Endodermal cell (in vitro differentiated cells): ENCODE results near the gene CAV3. TPM values are rescaled to one million over a fixed set of nuclear protein-coding genes. Genes with fewer than 3 reads are reported as not detected.

ENCODE experiments used
- DNase-seq: peaks from one replicate; pipeline ENCODE4 v3.0.0-alpha.2; 2017
- H3K27ac ChIP-seq: 2 replicates; pipeline ENCODE4 v1.5.1; 2013; ENCODE audit warnings: mild to moderate bottlenecking, low read depth, low read length, moderate library complexity
- H3K27me3 ChIP-seq: 2 replicates; pipeline ENCODE4 v1.6.1; 2013; ENCODE audit warnings: mild to moderate bottlenecking, low read length, moderate library complexity; ENCODE audit not compliant: insufficient read depth, control insufficient read depth, poor library complexity, severe bottlenecking
- H3K36me3 ChIP-seq: 2 replicates; pipeline ENCODE4 v1.7.0; 2013; ENCODE audit warnings: mild to moderate bottlenecking, low read length, moderate library complexity; ENCODE audit not compliant: control insufficient read depth, insufficient read depth
- H3K4me1 ChIP-seq: one replicate; pipeline ENCODE4 v1.7.0; 2013; ENCODE audit warnings: low read length; ENCODE audit not compliant: control insufficient read depth, insufficient read depth
- H3K4me3 ChIP-seq: 2 replicates; pipeline ENCODE4 v1.5.1; 2013; ENCODE audit warnings: mild to moderate bottlenecking, low read length, moderate library complexity
- H3K9ac ChIP-seq: 2 replicates; pipeline ENCODE4 v1.6.1; 2013; ENCODE audit warnings: mild to moderate bottlenecking, low read length, moderate library complexity; ENCODE audit not compliant: poor library complexity, severe bottlenecking; ENCODE audit errors: extremely low read depth
- H3K9me3 ChIP-seq: 2 replicates; pipeline ENCODE4 v1.6.1; 2013; ENCODE audit warnings: mild to moderate bottlenecking, low read length, moderate library complexity; ENCODE audit not compliant: control insufficient read depth
- H3K27ac Mint-ChIP-seq: 2 replicates; pipeline ENCODE4 v1.8.0; 2020; ENCODE audit warnings: mixed read lengths
- H3K27me3 Mint-ChIP-seq: 2 replicates; pipeline ENCODE4 v1.8.0; 2021; ENCODE audit warnings: mild to moderate bottlenecking, mixed read lengths; ENCODE audit not compliant: insufficient read depth
- H3K36me3 Mint-ChIP-seq: 2 replicates; pipeline ENCODE4 v1.8.0; 2020; ENCODE audit warnings: low read depth, mixed read lengths
- H3K4me1 Mint-ChIP-seq: 2 replicates; pipeline ENCODE4 v1.8.0; 2020; ENCODE audit warnings: mixed read lengths
- H3K4me3 Mint-ChIP-seq: 2 replicates; pipeline ENCODE4 v1.8.0; 2020; ENCODE audit warnings: mild to moderate bottlenecking, moderate library complexity, mixed read lengths
- H3K9me3 Mint-ChIP-seq: 2 replicates; pipeline ENCODE4 v1.8.0; 2020; ENCODE audit warnings: mild to moderate bottlenecking, mixed read lengths
- CTCF ChIP-seq: fragments of 200-600 bp; sonication (generic); conservative IDR thresholded peaks from 2 replicates; pipeline ENCODE4 v1.5.0; 2021; ENCODE audit warnings: antibody characterized with exemption, mild to moderate bottlenecking
- WGBS, 2 experiments: methylation state at CpG; one replicate each; pipeline versions ENCODE4 v1.1.5 to v1.1.7; 2013; ENCODE audit warnings: missing lambda C conversion rate in 2 of 2, mixed read lengths in 1 of 2; ENCODE audit not compliant: insufficient coverage in 1 of 2, insufficient read length in 1 of 2; 5-methylcytosine and 5-hydroxymethylcytosine counted together
- total RNA-seq, 2 donors: library from RNA; stranded (reverse); fragmentation: NEBNext Ultra II Directional in 1 of 2; extraction: Animal tissue kit (Norgen Biotek cat#: 25700) in 1 of 2; gene quantifications; 2 replicates in 1 of 2; 3 replicates in 1 of 2; pipeline ENCODE4 v1.2.1, GENCODE V29; 2021

Gene CAV3
- total RNA-seq, 2 donors from 2014 or later, result not detected

- DNase-seq, result peak; percentile 7
- peaks cover 1% of the 10 kb centered on the region for H3K4me1 ChIP-seq
- no peak overlapping the region for H3K27ac ChIP-seq
- Mint-ChIP-seq H3K4me1 (peaks cover 8% of the 10 kb centered on the region), H3K36me3 (no peaks in the 10 kb centered on the region), H3K9me3 (no peaks in the 10 kb centered on the region), H3K27me3 (peaks cover 57% of the 10 kb centered on the region), H3K4me3 (no peak overlapping the region), H3K27ac (no peak overlapping the region)
- H3K4me3 ChIP-seq, result no peak overlapping the region
- 88 to 96% methylated on average over 3 to 6 of the region's 6 CpGs for WGBS, 2 experiments
- no peak for TF ChIP-seq CTCF
- no peaks in the 10 kb centered on the region for H3K9me3 ChIP-seq
- peaks cover 34% of the 10 kb centered on the region for H3K27me3 ChIP-seq
- no peak overlapping the region for H3K9ac ChIP-seq
- no peaks in the 10 kb centered on the region for H3K36me3 ChIP-seq
Measured at GRCh38 chr3:8764528-8764927, 30.9 kb downstream of the CAV3 start.

GRCh38 chr3:8765528-8765927, 31.9 kb downstream of the CAV3 start:
- no peaks in the 10 kb centered on the region for H3K36me3 Mint-ChIP-seq
- Histone ChIP-seq H3K9me3 (no peaks in the 10 kb centered on the region), H3K27me3 (peaks cover 34% of the 10 kb centered on the region), H3K4me3 (no peak overlapping the region), H3K4me1 (peaks cover 10% of the 10 kb centered on the region), H3K9ac (no peak overlapping the region), H3K36me3 (no peaks in the 10 kb centered on the region), H3K27ac (no peak overlapping the region)
- TF ChIP-seq CTCF, result no peak
- no peak overlapping the region for H3K27ac Mint-ChIP-seq
- WGBS, 2 experiments, result 92 to 100% methylated on average over 2 to 4 of the region's 4 CpGs
- peaks cover 57% of the 10 kb centered on the region for H3K27me3 Mint-ChIP-seq
- peaks cover 17% of the 10 kb centered on the region for H3K4me1 Mint-ChIP-seq
- DNase-seq, result peak; percentile 15
- no peaks in the 10 kb centered on the region for H3K9me3 Mint-ChIP-seq
- no peak overlapping the region for H3K4me3 Mint-ChIP-seq

GRCh38 chr3:8766148-8766547, 32.5 kb downstream of the CAV3 start:
- Mint-ChIP-seq H3K27me3 (peaks cover 56% of the 10 kb centered on the region), H3K4me1 (peaks cover 23% of the 10 kb centered on the region), H3K4me3 (peak overlapping the region; percentile 7), H3K9me3 (no peaks in the 10 kb centered on the region), H3K36me3 (no peaks in the 10 kb centered on the region), H3K27ac (no peak overlapping the region)
- H3K9ac ChIP-seq, result no peak overlapping the region
- H3K9me3 ChIP-seq, result no peaks in the 10 kb centered on the region
- peaks cover 34% of the 10 kb centered on the region for H3K27me3 ChIP-seq
- WGBS, 2 experiments, result 60 to 98% methylated on average over 1 to 2 of the region's 2 CpGs
- H3K4me1 ChIP-seq, result peaks cover 12% of the 10 kb centered on the region
- H3K4me3 ChIP-seq, result no peak overlapping the region
- H3K36me3 ChIP-seq, result no peaks in the 10 kb centered on the region
- H3K27ac ChIP-seq, result no peak overlapping the region
- TF ChIP-seq CTCF, result no peak
- peak; percentile 30 for DNase-seq
